ENCODE data around the gene TAL2.

TAL2 gene

GRCh38 chr9:105662184-105663104 is at the start of gene TAL2:
TAL2 (plus strand) TSS chr9:105662457; CDS start chr9:105662497, 40 bp downstream.
- no peak for DNase-seq

GRCh38 chr9:105621001-105621400 is 41.3 kb upstream of the TAL2 start:
- DNase-seq = no peak

- no peak for DNase-seq
These were observed 37.2 kb upstream of the TAL2 start for GRCh38 chr9:105625088-105625487.

- DNase-seq = no peak
These were observed 29.4 kb upstream of the TAL2 start for GRCh38 chr9:105632807-105633206.

- DNase-seq = no peak
These were observed 28.8 kb upstream of the TAL2 start for GRCh38 chr9:105633411-105633810.

GRCh38 chr9:105636331-105636730 is 25.9 kb upstream of the TAL2 start:
- DNase-seq = no peak

- DNase-seq = no peak
These were observed 24.4 kb upstream of the TAL2 start for GRCh38 chr9:105637787-105638395.

GRCh38 chr9:105639936-105640335 is 22.3 kb upstream of the TAL2 start:
- no peak for DNase-seq

GRCh38 chr9:105643795-105644194 is 18.5 kb upstream of the TAL2 start:
- DNase-seq = no peak

GRCh38 chr9:105646879-105647594 is 15.2 kb upstream of the TAL2 start:
- no peak for DNase-seq

GRCh38 chr9:105647595-105648349 is 14.5 kb upstream of the TAL2 start:
- no peak for DNase-seq

GRCh38 chr9:105651806-105652205 is 10.5 kb upstream of the TAL2 start:
- DNase-seq = no peak

GRCh38 chr9:105656131-105656921 is 5.9 kb upstream of the TAL2 start:
- peak; percentile 29 for DNase-seq

GRCh38 chr9:105658351-105658750 is 3.9 kb upstream of the TAL2 start:
- DNase-seq = no peak

GRCh38 chr9:105661011-105661410 is 1.2 kb upstream of the TAL2 start:
- no peak for DNase-seq

- DNase-seq = no peak
These were observed 1.7 kb downstream of the TAL2 start for GRCh38 chr9:105663914-105664313.

GRCh38 chr9:105667867-105668266 is 5.6 kb downstream of the TAL2 start:
- no peak for DNase-seq

- DNase-seq = no peak
These were observed 8.1 kb downstream of the TAL2 start for GRCh38 chr9:105670315-105670714.

- no peak for DNase-seq
These were observed 8.5 kb downstream of the TAL2 start for GRCh38 chr9:105670775-105671174.

GRCh38 chr9:105672711-105673234 is 10.5 kb downstream of the TAL2 start:
- DNase-seq = no peak

GRCh38 chr9:105673850-105674387 is 11.7 kb downstream of the TAL2 start:
- no peak for DNase-seq
